Keratinocyte (primary cell): ENCODE measurements around the gene PRKCH.

Experiments used
- EZH2 ChIP-seq: IDR thresholded peaks from one replicate; pipeline ENCODE4 v1.6.1; 2012; ENCODE audit warnings: inconsistent platforms, mild to moderate bottlenecking, low read length, moderate library complexity
- TF ChIP-seq, protein P1 (sequence below), 3 experiments: IDR thresholded peaks in 1 of 3; conservative IDR thresholded peaks in 1 of 3; optimal IDR thresholded peaks in 1 of 3; 2 replicates in 2 of 3; 3 replicates in 1 of 3; pipeline versions ENCODE3 to v1.5.1; 2011; ENCODE audit warnings: low read length in 3 of 3, mild to moderate bottlenecking in 3 of 3, moderate library complexity in 2 of 3, control low read depth in 1 of 3, inconsistent platforms in 1 of 3; ENCODE audit not compliant: insufficient read depth in 2 of 3; ENCODE audit errors: extremely low read depth in 1 of 3

DNA sequence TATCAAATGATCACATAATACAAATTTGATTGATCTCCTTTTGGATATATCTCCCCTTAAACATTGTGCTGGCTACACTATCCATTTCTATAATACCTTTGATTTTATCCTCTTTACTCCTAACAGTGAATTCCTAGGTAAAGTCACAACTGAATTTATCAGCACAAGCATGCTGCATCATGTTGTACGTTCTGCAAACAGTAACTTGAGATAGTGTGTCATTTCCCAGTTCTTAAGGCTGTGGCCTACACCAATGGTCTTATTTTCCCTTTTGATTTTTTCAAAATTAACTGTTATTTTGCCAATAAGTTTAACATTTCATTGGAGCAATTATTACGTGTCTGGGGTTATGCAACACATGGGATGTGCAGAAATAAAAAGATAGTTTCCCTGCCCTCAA is 24.8 kb downstream of the PRKCH start:
- TF ChIP-seq, protein P1, sequence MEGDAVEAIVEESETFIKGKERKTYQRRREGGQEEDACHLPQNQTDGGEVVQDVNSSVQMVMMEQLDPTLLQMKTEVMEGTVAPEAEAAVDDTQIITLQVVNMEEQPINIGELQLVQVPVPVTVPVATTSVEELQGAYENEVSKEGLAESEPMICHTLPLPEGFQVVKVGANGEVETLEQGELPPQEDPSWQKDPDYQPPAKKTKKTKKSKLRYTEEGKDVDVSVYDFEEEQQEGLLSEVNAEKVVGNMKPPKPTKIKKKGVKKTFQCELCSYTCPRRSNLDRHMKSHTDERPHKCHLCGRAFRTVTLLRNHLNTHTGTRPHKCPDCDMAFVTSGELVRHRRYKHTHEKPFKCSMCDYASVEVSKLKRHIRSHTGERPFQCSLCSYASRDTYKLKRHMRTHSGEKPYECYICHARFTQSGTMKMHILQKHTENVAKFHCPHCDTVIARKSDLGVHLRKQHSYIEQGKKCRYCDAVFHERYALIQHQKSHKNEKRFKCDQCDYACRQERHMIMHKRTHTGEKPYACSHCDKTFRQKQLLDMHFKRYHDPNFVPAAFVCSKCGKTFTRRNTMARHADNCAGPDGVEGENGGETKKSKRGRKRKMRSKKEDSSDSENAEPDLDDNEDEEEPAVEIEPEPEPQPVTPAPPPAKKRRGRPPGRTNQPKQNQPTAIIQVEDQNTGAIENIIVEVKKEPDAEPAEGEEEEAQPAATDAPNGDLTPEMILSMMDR (optimal IDR thresholded peaks at IDR 0.05 in 1 of 3, IDR thresholded peaks at IDR 0.05 in 1 of 3, conservative IDR thresholded peaks at IDR 0.05 in 1 of 3; ENCODE audit: extremely low read depth in 1 of 3, insufficient read depth in 2 of 3, low read length in 3 of 3) = no peak
- no peak for TF ChIP-seq EZH2
